Activated CD4-positive, alpha-beta memory T cell treated with anti-CD3 and anti-CD28 coated beads, Interleukin-2, amount 10 ng/mL, durations not matched to agents 7 days and 5 days (primary cell): ENCODE measurements around the gene GFI1. TPM values are rescaled to one million over a fixed set of nuclear protein-coding genes. Genes with fewer than 3 reads are reported as not detected.
"Not testable (repeated sequence)": the region's sequence is repeated elsewhere in the genome, so short reads cannot be mapped to it uniquely, and the experiment has no call there.

ENCODE experiments used
- CTCF ChIA-PET: fragments of 350-600 bp; sonication (Branson Sonifier 250); formaldehyde crosslinking; loops from one replicate; lab custom pipeline; 2021; ENCODE audit warnings: antibody characterized with exemption, inconsistent platforms; lab: Charles Lee
- POLR2A ChIA-PET: fragments of 350-600 bp; sonication (Branson Sonifier 250); formaldehyde crosslinking; loops from one replicate; lab custom pipeline; 2021; ENCODE audit warnings: antibody characterized with exemption; lab: Charles Lee
- DNase-seq: peaks from one replicate; pipeline ENCODE4 v3.0.0-alpha.2; 2020
- H3K27ac Mint-ChIP-seq: one replicate; pipeline ENCODE4 v1.8.0; 2021; ENCODE audit warnings: mild to moderate bottlenecking, mixed read lengths
- H3K27me3 Mint-ChIP-seq: one replicate; pipeline ENCODE4 v1.8.0; 2021; ENCODE audit warnings: mixed read lengths
- H3K36me3 Mint-ChIP-seq: one replicate; pipeline ENCODE4 v1.8.0; 2021; ENCODE audit warnings: low read depth, mixed read lengths
- H3K4me1 Mint-ChIP-seq: one replicate; pipeline ENCODE4 v1.8.0; 2021; ENCODE audit warnings: mixed read lengths
- H3K4me3 Mint-ChIP-seq: one replicate; pipeline ENCODE4 v1.8.0; 2021; ENCODE audit warnings: mild to moderate bottlenecking, mixed read lengths
- H3K9me3 Mint-ChIP-seq: one replicate; pipeline ENCODE4 v1.8.0; 2021; ENCODE audit warnings: mixed read lengths
- total RNA-seq, 2 experiments: library from RNA; stranded (reverse); gene quantifications; one replicate each; pipeline ENCODE4 v1.2.3, GENCODE V29; 2021

GFI1 gene
- 10 to 100 TPM; 76.9 to 80.8 TPM for total RNA-seq

DNA sequence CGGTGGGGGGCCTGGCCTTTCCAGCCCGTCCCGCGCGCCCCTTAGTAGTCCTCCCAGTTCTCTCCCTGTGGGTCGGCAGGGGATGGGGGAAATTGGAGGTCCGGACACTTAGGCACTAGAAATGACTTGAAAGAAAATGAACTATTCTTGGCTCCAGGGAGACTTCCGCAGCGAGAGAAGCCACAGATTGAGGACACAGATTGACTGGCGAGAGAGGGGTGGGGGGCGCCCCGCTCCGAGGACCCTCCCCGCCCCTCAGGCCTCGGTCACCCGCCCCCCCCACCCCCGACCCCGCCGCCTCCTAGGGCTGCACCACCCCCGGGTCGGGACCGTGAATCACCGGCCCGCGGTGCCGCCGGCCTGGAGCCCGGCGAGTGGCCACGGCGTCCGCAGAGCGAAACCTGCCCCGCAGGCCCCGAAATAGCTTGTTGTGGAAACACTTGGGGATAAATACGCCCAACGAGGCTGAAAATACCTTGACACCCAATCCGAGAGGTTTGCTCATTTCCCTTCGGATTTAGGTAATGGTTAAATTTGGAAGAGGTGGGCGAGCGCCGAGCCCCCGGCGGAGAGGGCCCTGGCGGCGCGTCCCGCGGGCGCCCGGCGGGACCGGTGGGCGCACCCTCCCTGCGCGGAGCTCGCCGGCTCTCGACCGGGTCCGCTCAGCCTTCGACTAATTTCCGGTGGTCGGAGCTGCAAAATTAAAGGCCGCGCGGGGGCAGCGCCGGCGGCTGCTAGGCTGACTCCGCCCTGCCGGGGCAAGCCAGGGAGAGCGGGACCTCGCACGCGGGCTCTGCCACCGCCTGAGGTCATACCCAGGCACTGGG, at the start of gene GFI1:
GFI1 (minus strand) TSS at position 675 of the 827 bp plus-strand sequence. CDS start 3,438 bp downstream, outside the sequence.
- H3K27ac Mint-ChIP-seq, result peak within 1 kb of the TSS; percentile 92
- ChIA-PET CTCF (interaction anchor here (1.0 to 7.1 kb wide), 27 partner anchors 9 to 410 kb away, joined by 3 to 89 read pairs (median 7); partner anchors contain the start of genes GLMN, RPAP2 and RPL5), POLR2A (interaction anchor here (0.5 to 9.8 kb wide), 46 partner anchors 9 to 985 kb away, joined by 3 to 372 read pairs (median 5); partner anchors contain the start of genes BTBD8, GLMN, RPAP2 and RPL5)
- H3K27me3 Mint-ChIP-seq, result no peaks in the 10 kb centered on the region
- no peaks in the 10 kb centered on the region for H3K9me3 Mint-ChIP-seq
- peak; percentile 87 for DNase-seq
- peaks cover 39% of the 10 kb centered on the region for H3K36me3 Mint-ChIP-seq
- H3K4me1 Mint-ChIP-seq, result peaks cover 42% of the 10 kb centered on the region
- peak within 1 kb of the TSS; percentile 85 for H3K4me3 Mint-ChIP-seq

DNA sequence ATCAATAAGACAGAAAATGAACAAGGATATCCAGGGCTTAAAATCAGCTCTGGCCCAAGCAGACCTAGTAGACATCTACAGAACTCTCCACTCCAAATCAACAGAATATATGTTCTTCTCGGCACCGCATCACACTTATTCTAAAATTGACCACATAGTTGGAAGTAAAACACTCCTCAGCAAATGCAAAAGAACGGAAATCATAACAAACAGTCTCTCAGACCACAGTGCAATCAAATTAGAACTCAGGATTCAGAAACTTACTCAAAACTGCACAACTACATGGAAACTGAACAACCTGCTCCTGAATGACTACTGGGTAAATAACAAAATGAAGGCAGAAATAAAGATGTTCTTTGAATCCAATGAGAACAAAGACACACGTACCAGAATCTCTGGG, 45.6 kb upstream of the GFI1 start:
- Mint-ChIP-seq H3K4me1 (peaks cover 63% of the 10 kb centered on the region), H3K4me3 (peak overlapping the region; percentile 59), H3K27ac (peak overlapping the region; percentile 79), H3K36me3 (peaks cover 39% of the 10 kb centered on the region)
- POLR2A ChIA-PET, result interaction anchor here (1.1 to 6.2 kb wide), 5 partner anchors 11 to 48 kb away, joined by 3 to 57 read pairs (median 5); partner anchors contain the start of gene GFI1
- CTCF ChIA-PET, DNase-seq, H3K9me3 Mint-ChIP-seq, H3K27me3 Mint-ChIP-seq: not testable (repeated sequence)

DNA sequence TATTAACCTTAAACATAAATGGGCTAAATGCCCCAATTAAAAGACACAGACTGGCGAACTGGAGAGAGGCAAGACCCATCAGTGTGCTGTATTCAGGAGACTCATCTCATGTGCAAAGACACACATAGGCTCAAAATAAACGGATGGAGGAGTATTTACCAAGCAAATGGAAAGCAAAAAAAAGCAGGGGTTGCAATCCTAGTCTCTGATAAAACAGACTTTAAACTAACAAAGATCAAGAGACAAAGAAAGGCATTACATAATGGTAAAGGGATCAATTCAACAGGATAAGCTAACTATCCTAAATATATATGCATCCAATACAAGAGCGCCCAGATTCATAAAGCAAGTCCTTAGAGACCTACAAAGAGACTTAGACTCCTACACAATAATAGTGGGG, 45.2 kb upstream of the GFI1 start:
- not testable (repeated sequence) for DNase-seq, H3K9me3 Mint-ChIP-seq, H3K27me3 Mint-ChIP-seq
- Mint-ChIP-seq H3K27ac (peak overlapping the region; percentile 79), H3K36me3 (peaks cover 40% of the 10 kb centered on the region), H3K4me1 (peaks cover 62% of the 10 kb centered on the region), H3K4me3 (peak overlapping the region; percentile 59)
- ChIA-PET POLR2A (interaction anchor here (1.1 to 6.2 kb wide), 4 partner anchors 14 to 47 kb away, joined by 4 to 57 read pairs (median 6); partner anchors contain the start of gene GFI1), CTCF (interaction anchor here (1.5 kb wide), 1 partner anchor 46 kb away, joined by 3 read pairs; no protein-coding TSS in a partner anchor)

DNA sequence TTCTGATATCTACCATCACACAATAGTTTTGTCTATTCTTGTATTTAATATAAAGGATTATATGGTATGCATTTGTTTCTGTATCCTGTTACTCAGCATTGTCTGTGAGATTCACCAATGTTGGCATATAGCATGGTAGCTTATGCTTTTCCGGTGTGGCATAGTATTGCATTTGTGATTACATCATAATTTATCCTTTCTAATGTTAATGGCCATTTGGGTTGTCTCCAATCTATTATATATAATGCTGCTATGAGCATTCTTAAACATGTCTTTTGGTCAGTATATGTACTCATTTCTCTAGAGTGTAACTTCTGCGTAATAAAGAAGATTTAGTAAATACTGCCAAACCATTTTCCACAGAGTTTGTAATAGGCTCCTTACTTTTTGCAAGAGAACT, 40.9 kb upstream of the GFI1 start:
- Mint-ChIP-seq H3K36me3 (peaks cover 28% of the 10 kb centered on the region), H3K4me1 (peaks cover 26% of the 10 kb centered on the region), H3K27ac (no peak overlapping the region), H3K27me3 (no peaks in the 10 kb centered on the region), H3K4me3 (no peak overlapping the region), H3K9me3 (no peaks in the 10 kb centered on the region)
- ChIA-PET POLR2A (no interaction called here), CTCF (no interaction called here)
- no peak for DNase-seq

DNA sequence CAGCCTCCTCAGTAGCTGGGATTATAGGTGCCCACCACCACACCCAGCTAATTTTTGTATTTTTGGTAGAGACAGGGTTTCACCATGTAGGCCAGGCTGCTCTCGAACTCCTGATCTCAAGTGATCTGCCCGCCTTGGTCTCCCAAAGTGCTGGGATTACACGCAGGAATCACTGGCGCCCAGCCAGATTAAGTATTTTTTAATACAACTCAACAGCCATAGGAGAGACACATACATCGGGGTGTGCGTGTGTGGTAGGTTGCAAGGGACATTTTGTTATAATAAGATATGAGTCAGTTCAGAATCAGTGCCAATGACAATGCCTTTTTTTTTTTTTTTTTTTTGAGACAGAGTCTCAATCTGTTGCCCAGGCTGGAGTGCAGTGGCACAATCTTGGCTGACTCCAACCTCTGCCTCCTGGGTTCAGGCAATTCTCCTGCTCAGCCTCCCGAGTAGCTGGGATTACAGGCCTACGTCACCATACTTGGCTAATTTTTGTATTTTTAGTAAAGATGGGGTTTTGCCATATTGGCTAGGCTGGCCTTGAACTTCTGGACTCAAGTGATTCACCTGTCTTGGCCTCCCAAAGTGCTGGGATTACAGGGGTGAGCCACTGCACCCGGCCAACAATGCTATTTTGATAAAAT, 38.3 kb upstream of the GFI1 start:
- not testable (repeated sequence) for H3K27ac Mint-ChIP-seq, H3K4me1 Mint-ChIP-seq
- POLR2A ChIA-PET, result interaction anchor here (2.2 kb wide), 1 partner anchor 38 kb away, joined by 5 read pairs; the partner anchor contains the start of gene GFI1

DNA sequence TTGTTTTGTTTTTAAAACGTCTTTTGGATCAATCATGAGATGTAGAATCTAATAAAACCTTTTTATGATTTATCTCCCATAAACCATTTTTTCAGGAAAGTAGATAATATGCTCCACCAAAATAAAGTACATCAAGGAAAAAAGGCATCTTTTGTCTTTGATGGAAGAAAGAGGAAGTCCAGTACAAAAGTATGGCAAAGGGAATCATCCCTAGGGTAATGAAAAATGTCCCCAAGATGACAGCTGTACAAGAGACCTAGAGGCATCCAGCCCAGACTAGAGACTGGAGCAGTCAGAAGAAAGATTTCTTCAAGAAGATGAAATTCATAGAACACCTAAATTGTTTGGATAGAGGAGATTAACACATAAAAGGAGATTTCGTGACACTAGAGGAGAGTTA, 32.3 kb upstream of the GFI1 start:
- no peak for DNase-seq
- no peak overlapping the region for H3K4me3 Mint-ChIP-seq
- no peak overlapping the region for H3K27ac Mint-ChIP-seq
- ChIA-PET CTCF (no interaction called here), POLR2A (interaction anchor here (2.0 kb wide), 1 partner anchor 13 kb away, joined by 5 read pairs; no protein-coding TSS in a partner anchor)
- no peaks in the 10 kb centered on the region for H3K27me3 Mint-ChIP-seq
- H3K9me3 Mint-ChIP-seq, result no peaks in the 10 kb centered on the region
- H3K36me3 Mint-ChIP-seq, result peaks cover 19% of the 10 kb centered on the region
- H3K4me1 Mint-ChIP-seq, result peaks cover 26% of the 10 kb centered on the region

More for the DNA sequence above, 38.3 kb upstream of the GFI1 start:
- peaks cover 18% of the 10 kb centered on the region for H3K36me3 Mint-ChIP-seq
- H3K27me3 Mint-ChIP-seq, H3K9me3 Mint-ChIP-seq, H3K4me3 Mint-ChIP-seq, DNase-seq: not testable (repeated sequence)
- CTCF ChIA-PET, result interaction anchor here (1.2 kb wide), 1 partner anchor 40 kb away, joined by 4 read pairs; no protein-coding TSS in a partner anchor

DNA sequence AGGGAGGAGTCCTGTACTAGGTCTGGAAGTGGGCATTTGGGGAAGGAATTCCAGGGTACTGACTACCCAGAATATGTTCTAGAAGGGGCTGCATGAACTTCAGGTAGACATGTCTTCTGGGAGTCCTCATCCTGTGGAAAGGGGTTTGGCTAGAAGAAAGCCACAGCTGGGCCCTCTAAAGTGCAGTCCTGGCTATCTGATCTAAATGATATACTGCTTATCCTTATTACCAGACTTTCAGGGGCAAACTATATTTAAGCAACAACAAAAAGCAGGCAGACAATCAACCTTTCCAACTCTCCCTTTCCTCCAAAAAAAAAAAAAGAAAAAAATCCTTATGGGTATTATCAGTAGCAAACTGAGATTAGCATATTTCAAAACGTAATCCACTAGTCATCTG, 29.8 kb upstream of the GFI1 start:
- ChIA-PET CTCF (interaction anchor here (1.3 kb wide), 1 partner anchor 30 kb away, joined by 5 read pairs; the partner anchor contains the start of gene GFI1), POLR2A (interaction anchor here (1.4 kb wide), 1 partner anchor 30 kb away, joined by 5 read pairs; the partner anchor contains the start of gene GFI1)
- Mint-ChIP-seq H3K27ac (no peak overlapping the region), H3K4me1 (peaks cover 31% of the 10 kb centered on the region), H3K27me3 (no peaks in the 10 kb centered on the region), H3K4me3 (no peak overlapping the region), H3K36me3 (peaks cover 22% of the 10 kb centered on the region), H3K9me3 (no peaks in the 10 kb centered on the region)
- DNase-seq, result no peak

DNA sequence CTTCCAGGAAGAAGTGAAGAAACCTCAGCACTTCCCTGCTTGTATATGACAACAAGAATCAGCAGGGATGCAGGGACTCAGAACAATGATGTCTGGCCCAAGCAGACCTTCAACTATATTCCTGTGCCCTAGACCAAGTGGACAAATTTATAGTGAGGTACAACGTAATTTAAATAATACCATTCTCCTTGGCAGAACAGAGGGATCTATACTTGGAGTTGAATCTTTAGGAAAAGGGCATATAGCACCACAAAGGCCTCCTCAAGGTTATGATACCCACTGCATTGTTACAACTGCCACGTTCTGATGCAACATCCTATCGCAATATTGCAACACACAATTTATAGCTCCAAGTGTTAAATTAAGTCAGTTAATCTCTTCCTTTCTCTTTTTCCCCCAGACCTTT, 29.1 kb upstream of the GFI1 start:
- H3K27ac Mint-ChIP-seq, result no peak overlapping the region
- ChIA-PET POLR2A (interaction anchor here (0.8 to 1.4 kb wide), 2 partner anchors 23 to 29 kb away, joined by 3 to 5 read pairs; partner anchors contain the start of gene GFI1), CTCF (interaction anchor here (1.3 kb wide), 1 partner anchor 29 kb away, joined by 5 read pairs; the partner anchor contains the start of gene GFI1)
- H3K9me3 Mint-ChIP-seq, result no peaks in the 10 kb centered on the region
- H3K27me3 Mint-ChIP-seq, result no peaks in the 10 kb centered on the region
- peaks cover 32% of the 10 kb centered on the region for H3K4me1 Mint-ChIP-seq
- H3K4me3 Mint-ChIP-seq, result no peak overlapping the region
- H3K36me3 Mint-ChIP-seq, result peaks cover 22% of the 10 kb centered on the region
- DNase-seq, result no peak

DNA sequence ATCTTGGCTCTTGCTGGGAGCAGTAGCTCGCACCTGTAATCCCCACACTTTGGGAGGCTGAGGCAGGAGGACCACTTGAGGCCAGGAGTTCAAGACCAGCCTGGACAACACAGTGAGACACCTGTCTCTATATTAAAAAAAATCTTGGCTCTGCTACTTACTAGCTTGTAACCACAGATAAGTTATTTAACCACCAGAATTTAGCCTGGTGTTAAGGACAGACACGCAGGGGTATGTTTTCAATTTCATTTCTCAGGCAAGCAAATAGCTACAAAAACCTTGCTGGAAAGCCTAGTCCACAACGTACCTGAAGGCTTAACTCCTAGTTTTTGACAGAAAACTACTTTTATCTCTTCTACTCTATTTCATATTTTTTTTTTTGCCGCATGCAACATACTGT, 24.8 kb upstream of the GFI1 start:
- Mint-ChIP-seq H3K27me3 (no peaks in the 10 kb centered on the region), H3K4me1 (peaks cover 26% of the 10 kb centered on the region), H3K36me3 (peaks cover 9% of the 10 kb centered on the region), H3K27ac (no peak overlapping the region), H3K4me3 (no peak overlapping the region), H3K9me3 (no peaks in the 10 kb centered on the region)
- ChIA-PET POLR2A (interaction anchor here (0.6 to 1.4 kb wide), 5 partner anchors 21 to 68 kb away, joined by 3 to 6 read pairs (median 3); partner anchors contain the start of gene GFI1), CTCF (no interaction called here)
- DNase-seq, result no peak

DNA sequence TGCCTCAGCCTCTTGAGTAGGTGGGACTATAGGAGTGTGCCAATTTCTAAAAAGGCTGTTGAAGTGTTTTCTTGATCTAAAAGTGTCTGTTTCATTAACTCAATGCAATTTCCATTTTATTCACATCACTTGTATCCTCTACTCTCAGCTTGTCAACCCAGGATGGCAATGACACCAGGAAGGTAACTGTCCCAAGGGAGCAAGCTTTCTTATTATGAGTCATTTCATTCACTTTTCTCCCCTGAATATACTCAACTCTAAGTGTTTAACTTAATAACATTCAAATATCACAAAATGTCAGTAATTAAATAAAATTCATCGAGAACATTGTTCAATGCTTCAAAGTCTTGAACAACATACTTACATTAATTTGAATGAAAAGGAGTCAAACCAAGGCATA, 22.9 kb upstream of the GFI1 start:
- ChIA-PET POLR2A (no interaction called here), CTCF (no interaction called here)
- peaks cover 17% of the 10 kb centered on the region for H3K4me1 Mint-ChIP-seq
- no peaks in the 10 kb centered on the region for H3K9me3 Mint-ChIP-seq
- DNase-seq, result no peak
- no peak overlapping the region for H3K4me3 Mint-ChIP-seq
- H3K27me3 Mint-ChIP-seq, result no peaks in the 10 kb centered on the region
- no peak overlapping the region for H3K27ac Mint-ChIP-seq
- H3K36me3 Mint-ChIP-seq, result peaks cover 3% of the 10 kb centered on the region

DNA sequence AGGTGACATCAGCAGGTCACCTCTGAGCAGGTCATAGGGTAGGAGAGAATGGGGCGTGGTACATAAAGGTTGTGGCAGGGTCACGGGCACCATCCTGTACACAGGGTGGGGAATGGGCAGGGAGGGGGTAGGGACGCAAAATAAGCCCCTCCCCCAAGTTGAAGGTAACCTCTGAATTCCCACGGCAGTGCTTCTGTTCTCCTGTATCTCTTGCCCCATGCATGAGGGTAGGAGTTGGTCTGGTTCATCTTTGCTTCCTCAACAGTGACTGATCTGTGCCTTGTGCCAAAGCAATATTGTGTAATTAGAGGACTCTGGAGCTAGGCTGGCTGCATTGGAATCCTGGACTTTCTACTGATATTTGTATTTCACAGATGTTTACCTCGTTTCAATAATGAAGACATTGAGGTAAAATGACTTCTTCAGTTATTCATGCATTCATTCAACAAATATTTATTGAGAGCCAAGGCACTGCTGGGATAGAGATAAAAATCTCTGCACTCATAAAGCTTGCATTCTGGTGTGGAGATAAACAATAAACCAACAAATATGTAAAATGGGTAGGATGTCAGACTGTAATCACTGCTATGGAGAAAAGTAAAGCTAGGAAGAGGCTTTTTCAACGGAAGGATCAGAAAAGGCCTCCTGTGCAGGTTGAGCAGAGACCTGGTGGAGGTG, 18.4 kb upstream of the GFI1 start:
- H3K4me3 Mint-ChIP-seq, result no peak overlapping the region
- H3K27ac Mint-ChIP-seq, result no peak overlapping the region
- no peak for DNase-seq
- peaks cover 35% of the 10 kb centered on the region for H3K4me1 Mint-ChIP-seq
- H3K36me3 Mint-ChIP-seq, result no peaks in the 10 kb centered on the region
- ChIA-PET POLR2A (no interaction called here), CTCF (interaction anchor here (0.6 kb wide), 1 partner anchor 191 kb away, joined by 3 read pairs; no protein-coding TSS in a partner anchor)
- no peaks in the 10 kb centered on the region for H3K9me3 Mint-ChIP-seq
- H3K27me3 Mint-ChIP-seq, result no peaks in the 10 kb centered on the region
